Kasumi-1 (cell line): ENCODE data around the gene MAD1L1.
"Not testable (repeated sequence)": the region's sequence is repeated elsewhere in the genome, so short reads cannot be mapped to it uniquely, and the experiment has no call there.

Experiments
- DNase-seq, 2 experiments: peaks; one replicate each; lab custom pipeline; 2025; lab: John Stamatoyannopoulos, UW

Gene MAD1L1

GRCh38 chr7:2173189-2173827 lies 59.4 kb downstream of the MAD1L1 start:
- DNase-seq = peak in 1 of 2 experiments; percentile 6

GRCh38 chr7:2172311-2173188 lies 60.2 kb downstream of the MAD1L1 start:
- DNase-seq = no peak

GRCh38 chr7:2171855-2172254 lies 60.9 kb downstream of the MAD1L1 start:
- no peak for DNase-seq

GRCh38 chr7:2170576-2171521 lies 61.9 kb downstream of the MAD1L1 start:
- DNase-seq = no peak

GRCh38 chr7:2169923-2170575 lies 62.7 kb downstream of the MAD1L1 start:
- no peak for DNase-seq

- no peak for DNase-seq
These were observed 64.0 kb downstream of the MAD1L1 start for GRCh38 chr7:2168615-2169311.

- DNase-seq = no peak
These were observed 66.0 kb downstream of the MAD1L1 start for GRCh38 chr7:2166625-2167280.

- no peak for DNase-seq
These were observed 66.8 kb downstream of the MAD1L1 start for GRCh38 chr7:2165610-2166594.

- no peak for DNase-seq
These were observed 67.5 kb downstream of the MAD1L1 start for GRCh38 chr7:2165239-2165609.

- no peak for DNase-seq
These were observed 68.1 kb downstream of the MAD1L1 start for GRCh38 chr7:2164646-2165045.

- no peak for DNase-seq
These were observed 68.9 kb downstream of the MAD1L1 start for GRCh38 chr7:2163600-2164555.

- no peak for DNase-seq
These were observed 69.8 kb downstream of the MAD1L1 start for GRCh38 chr7:2162959-2163358.

GRCh38 chr7:2162004-2162902 lies 70.5 kb downstream of the MAD1L1 start:
- DNase-seq = not testable (repeated sequence)

GRCh38 chr7:2159176-2159520 lies 73.6 kb downstream of the MAD1L1 start:
- DNase-seq = no peak

- no peak for DNase-seq
These were observed 74.2 kb downstream of the MAD1L1 start for GRCh38 chr7:2158331-2159175.
